GM12801 (cell line): ENCODE data around the gene RNF213.

Experiments
- TF ChIP-seq, protein P1 (sequence below): IDR thresholded peaks from one replicate; pipeline ENCODE4 v1.5.1; 2011; ENCODE audit warnings: control low read depth; ENCODE audit not compliant: insufficient read length; ENCODE audit errors: extremely low read depth

The RNF213 gene

DNA sequence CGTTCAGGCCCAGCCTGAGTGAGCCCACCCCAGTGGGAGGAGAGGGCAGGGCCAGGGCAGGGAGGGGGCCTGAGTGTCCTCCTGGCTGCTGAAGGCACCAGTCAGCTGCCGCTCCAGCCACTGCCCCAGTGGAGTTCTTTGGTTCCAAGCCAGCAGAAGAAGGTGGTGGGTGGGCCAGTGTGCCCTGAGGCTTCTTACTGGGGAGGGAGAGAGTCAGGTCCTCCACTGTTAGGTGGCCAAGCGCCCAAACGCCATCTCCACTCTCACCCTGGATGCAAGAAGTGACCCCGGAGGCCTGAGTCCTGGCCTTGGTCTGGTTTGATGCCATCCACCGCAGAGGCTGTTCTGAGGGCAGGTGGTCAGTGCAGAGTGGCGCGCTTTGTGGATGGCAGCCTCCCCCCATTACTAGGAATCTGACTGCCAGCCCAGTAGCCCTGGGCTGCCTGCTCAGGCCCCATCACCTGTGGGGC lies 2.2 kb downstream of the RNF213 start:
- TF ChIP-seq, protein P1, sequence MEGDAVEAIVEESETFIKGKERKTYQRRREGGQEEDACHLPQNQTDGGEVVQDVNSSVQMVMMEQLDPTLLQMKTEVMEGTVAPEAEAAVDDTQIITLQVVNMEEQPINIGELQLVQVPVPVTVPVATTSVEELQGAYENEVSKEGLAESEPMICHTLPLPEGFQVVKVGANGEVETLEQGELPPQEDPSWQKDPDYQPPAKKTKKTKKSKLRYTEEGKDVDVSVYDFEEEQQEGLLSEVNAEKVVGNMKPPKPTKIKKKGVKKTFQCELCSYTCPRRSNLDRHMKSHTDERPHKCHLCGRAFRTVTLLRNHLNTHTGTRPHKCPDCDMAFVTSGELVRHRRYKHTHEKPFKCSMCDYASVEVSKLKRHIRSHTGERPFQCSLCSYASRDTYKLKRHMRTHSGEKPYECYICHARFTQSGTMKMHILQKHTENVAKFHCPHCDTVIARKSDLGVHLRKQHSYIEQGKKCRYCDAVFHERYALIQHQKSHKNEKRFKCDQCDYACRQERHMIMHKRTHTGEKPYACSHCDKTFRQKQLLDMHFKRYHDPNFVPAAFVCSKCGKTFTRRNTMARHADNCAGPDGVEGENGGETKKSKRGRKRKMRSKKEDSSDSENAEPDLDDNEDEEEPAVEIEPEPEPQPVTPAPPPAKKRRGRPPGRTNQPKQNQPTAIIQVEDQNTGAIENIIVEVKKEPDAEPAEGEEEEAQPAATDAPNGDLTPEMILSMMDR, result no peak

DNA sequence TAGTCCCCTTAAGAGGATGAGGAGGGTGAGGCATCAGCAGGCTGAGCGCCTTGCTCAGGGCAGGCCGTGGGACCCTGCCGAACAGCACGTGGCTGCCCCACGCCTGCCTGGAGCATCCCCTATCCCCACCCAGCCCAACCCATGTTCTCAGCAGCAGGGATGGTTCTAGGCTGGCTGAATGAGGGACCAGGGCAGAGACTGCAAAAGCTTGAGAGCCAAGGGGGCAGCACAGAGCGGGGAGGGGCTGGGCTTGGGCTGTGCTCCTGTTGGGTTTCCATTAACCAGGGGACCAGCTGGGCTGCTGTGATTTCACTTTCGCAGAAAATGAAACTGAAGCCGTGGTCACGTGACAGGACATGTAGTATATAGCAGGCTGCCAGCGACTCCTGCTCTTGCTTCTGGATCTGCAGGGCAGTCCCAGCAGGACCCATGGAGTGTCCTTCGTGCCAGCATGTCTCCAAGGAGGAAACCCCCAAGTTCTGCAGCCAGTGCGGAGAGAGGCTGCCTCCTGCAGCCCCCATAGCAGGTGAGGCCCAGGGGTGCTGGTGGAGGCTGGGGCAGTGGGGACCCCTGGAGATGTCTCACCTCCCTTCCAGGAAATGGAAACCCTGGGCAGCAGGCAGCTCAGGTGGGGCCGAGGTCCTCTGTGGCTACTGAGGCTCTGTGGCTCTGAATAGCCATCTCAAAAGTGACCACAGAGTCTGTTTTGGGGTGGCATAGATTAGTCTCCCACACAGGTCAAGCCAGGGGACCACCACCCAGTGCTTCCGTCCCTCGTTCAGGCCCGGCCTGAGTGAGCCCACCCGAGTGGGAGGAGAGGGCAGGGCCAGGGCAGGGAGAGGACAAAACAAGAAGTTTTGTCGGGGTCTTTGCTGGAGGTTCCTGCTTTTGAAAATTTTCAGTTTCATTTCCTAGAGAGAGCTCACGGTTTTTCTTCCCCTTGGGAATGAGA lies 2.9 kb downstream of the RNF213 start:
- TF ChIP-seq, protein P1, result no peak

DNA sequence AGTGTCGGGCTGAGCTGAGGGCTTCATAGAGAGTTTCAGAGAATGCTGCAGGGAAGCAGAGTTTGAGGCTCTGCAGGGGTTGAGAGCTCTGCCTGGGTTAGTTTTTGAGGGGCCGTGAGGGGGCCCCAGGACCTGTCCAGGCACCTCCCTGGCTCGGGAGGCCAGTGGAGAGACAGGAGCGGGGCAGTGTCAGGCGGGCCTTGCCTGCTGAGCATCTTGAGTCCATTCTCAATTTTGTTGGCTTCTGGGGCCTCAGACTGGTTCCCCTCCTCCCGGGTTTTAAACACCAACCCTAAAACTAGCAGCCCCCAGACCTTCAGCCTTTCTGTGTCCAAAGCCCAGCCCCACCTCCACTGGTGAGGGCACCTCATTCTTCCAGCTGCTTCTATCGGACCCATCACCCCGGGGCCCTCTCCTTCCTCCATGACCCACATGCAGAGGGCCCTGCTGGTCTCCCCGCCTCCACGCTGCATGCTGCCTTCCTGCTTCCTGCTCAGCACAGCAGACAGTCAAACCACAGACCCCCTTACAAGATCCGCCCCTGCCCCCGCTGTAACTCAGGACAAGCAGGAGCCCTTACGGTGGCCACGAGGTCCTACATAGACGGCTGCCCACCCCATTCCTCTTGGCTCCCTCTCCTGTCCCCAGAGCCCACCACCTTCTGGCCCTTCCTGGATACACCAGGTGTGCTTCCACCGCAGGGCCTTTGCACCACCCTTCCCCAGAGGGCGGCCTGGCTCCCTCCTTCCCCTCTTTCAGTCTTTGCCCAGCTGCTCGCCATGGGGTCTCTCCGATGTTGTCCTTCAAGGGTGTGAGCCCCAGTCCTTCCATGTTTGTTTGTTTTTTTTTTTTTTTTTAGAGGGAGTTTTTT lies 3.8 kb downstream of the RNF213 start:
- TF ChIP-seq, protein P1, result no peak

DNA sequence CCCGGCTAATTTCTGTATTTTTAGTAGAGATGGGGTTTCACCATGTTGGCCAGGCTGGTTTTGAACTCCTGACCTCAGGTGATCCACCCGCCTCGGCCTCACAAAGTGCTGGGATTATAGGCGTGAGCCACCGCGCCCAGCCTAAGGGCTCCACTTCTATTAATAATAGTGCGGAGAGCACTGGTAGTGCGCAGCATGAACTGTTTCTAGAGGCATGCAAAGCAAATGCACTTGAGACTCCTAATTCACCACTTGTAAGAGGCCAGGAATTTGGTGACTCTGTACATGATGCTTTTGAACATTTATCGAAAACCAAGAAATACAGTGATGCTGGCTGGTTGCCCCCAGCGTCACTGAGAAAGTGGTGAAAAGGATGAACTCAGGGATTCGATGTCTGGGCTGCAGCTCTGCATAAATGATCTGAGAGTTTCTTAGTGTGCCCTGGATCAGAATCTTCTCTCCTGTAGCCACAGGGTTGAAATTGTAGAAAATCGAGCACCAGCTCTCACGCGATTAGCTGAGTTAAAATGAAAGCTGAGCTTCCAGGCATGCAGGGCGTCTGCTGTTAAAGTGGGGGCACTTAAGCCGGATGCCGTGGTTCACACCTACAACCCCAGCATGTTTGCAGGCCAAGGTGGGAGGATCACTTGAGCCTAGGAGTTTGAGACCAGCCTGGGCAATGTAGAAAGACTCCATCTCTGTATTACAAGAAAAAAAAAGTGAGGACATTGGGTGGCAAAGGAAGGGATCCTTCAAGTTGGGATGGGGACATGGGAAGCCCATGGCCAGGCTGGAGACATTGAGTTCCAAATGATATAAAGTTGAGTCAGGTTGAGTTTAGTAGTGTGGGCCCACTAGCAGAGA lies 4.8 kb downstream of the RNF213 start:
- TF ChIP-seq, protein P1, result no peak

DNA sequence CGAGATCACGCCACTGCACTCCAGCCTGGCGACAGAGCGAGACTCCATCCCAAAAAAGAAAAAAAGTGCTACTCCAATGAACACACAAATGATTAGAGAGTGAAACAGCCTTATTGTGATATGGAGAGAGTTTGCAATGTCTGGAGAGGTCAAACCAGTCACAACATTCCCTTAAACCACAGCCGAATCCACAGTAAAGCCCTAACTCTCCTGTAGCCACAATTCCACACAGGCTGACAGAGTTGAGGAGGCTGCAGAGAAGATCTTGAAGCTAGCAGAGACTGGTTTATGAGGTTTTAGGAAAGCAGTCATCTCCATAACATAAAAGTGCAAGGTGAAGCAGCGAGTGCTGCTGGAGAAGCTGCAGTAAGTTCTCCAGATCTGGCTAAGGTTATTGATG lies 6.7 kb downstream of the RNF213 start:
- TF ChIP-seq, protein P1, result no peak

DNA sequence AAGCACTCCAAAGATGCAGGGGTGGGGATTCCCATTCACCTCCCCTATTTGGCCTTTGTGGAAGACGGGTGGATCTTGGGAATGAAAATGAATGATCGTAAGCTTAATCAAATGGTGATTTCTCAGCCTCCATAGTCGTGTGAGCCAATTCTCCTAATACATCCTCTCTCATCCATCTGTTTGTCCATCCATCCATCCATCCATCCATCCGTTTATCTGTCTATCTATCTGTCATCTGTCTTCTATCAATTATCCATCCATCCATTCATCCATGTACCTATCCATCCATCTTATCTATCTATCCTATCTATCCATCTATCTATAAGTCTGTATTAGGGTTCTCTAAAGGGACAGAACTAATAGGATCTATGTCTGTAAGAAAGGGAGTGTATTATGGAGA lies 7.8 kb downstream of the RNF213 start:
- TF ChIP-seq, protein P1, result no peak

DNA sequence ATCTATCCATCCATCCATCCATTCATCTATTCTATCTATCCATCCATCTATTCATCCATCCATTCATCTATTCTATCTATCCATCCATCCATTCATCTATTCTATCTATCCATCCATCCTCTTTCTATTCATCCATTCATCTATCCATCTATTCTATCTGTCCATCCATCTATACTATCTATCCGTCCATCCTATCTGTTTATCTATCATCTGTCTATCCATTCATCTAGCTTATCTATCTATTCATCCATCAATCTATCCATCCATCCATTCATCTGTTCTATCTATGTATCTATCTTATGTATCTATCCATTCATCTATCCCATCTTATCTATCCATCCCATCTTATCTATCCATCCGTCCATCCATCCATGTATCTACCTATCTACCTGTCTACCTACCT lies 8.8 kb downstream of the RNF213 start:
- TF ChIP-seq, protein P1, result no peak
